ENCODE measurements around the gene MAPKBP1.

GRCh38 chr15:41876007-41876406 is 101.7 kb downstream of the MAPKBP1 start:
- no peak for TF ChIP-seq CTCF (IDR thresholded peaks at IDR 0.05)
- TF ChIP-seq POLR2A (IDR thresholded peaks at IDR 0.05): no peak

Measured in heart left ventricle (tissue), 13 donors.